Activated naive CD8-positive, alpha-beta T cell treated with anti-CD3 and anti-CD28 coated beads, Interleukin-2, amount 10 ng/mL, durations not matched to agents 7 days and 5 days (primary cell): ENCODE results near the gene PCLO. TPM values are rescaled to one million over a fixed set of nuclear protein-coding genes. Genes with fewer than 3 reads are reported as not detected.
"Not testable (repeated sequence)": the region's sequence is repeated elsewhere in the genome, so short reads cannot be mapped to it uniquely, and the experiment has no call there.

ENCODE experiments used
- ATAC-seq: fragments of 150-1000 bp; cut with Tn5 transposase; one replicate; pipeline ENCODE4 v1.10.0; 2021; ENCODE audit warnings: low read depth, moderate library complexity
- POLR2A ChIA-PET: fragments of 350-600 bp; sonication (Branson Sonifier 250); formaldehyde crosslinking; loops from one replicate; lab custom pipeline; 2021; ENCODE audit warnings: antibody characterized with exemption; lab: Charles Lee
- DNase-seq: peaks from one replicate; pipeline ENCODE4 v3.0.0; 2021
- H3K27ac Mint-ChIP-seq: one replicate; pipeline ENCODE4 v1.8.0; 2022; ENCODE audit warnings: mild to moderate bottlenecking, mixed read lengths
- H3K27me3 Mint-ChIP-seq: one replicate; pipeline ENCODE4 v1.8.0; 2022; ENCODE audit warnings: mild to moderate bottlenecking, moderate library complexity, mixed read lengths
- H3K36me3 Mint-ChIP-seq: one replicate; pipeline ENCODE4 v1.8.0; 2021; ENCODE audit warnings: mild to moderate bottlenecking, mixed read lengths
- H3K4me1 Mint-ChIP-seq: one replicate; pipeline ENCODE4 v1.8.0; 2021; ENCODE audit warnings: mixed read lengths
- H3K4me3 Mint-ChIP-seq: one replicate; pipeline ENCODE4 v1.8.0; 2022; ENCODE audit warnings: mild to moderate bottlenecking, moderate library complexity, mixed read lengths
- H3K9me3 Mint-ChIP-seq: one replicate; pipeline ENCODE4 v1.8.0; 2021; ENCODE audit warnings: mixed read lengths
- total RNA-seq, 2 experiments: library from RNA; stranded (reverse); gene quantifications; one replicate each; pipeline ENCODE4 v1.2.3, GENCODE V29; 2021

Gene PCLO
- total RNA-seq, 2 experiments from 2014 or later, result not detected

- DNase-seq (no peak), ATAC-seq (no peak)
- Mint-ChIP-seq H3K4me3 (no peak overlapping the region), H3K27ac (no peak overlapping the region), H3K9me3 (no peaks in the 10 kb centered on the region), H3K27me3 (no peaks in the 10 kb centered on the region), H3K4me1 (no peaks in the 10 kb centered on the region), H3K36me3 (no peaks in the 10 kb centered on the region)
- POLR2A ChIA-PET, result no interaction called here
Observed at GRCh38 chr7:82729172-82730030, 433.3 kb downstream of the PCLO start.

DNA sequence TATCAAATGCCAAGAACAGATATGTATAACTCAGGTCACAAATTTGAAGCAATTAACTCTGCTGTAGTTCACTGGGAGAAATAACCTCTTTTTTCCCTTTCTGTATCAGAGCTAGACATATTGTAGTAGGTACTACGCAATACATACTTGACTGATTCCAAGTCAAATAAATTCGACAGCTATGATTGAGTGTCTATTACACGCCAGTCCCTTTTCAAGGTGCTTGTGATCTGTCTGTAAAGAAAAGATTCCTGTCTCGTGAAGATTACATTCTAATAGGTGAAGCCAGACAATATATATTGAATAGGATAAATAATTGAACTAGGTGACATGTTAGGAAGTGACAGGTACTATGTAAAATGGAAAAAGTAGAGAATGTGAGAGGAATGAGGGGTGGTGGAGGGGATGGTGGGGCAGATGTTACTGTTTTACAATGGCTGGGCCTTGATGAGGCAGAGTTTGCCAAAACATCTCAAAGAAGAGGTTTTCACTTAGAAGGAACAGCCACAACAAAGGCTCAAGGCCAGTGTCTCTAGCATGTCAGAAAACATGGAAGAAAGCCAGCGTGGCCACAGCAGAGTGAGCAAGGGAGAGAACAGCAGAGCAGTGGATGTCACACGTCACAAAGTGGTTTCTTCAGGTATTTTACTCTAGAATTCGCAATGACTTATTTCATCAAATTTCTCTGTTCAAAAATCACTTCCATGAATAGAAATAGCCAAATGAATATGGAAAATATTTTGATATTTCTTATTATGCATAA, 436.5 kb downstream of the PCLO start:
- no peak overlapping the region for H3K27ac Mint-ChIP-seq
- H3K4me1 Mint-ChIP-seq, result no peaks in the 10 kb centered on the region
- no peak for ATAC-seq
- no peaks in the 10 kb centered on the region for H3K36me3 Mint-ChIP-seq
- H3K27me3 Mint-ChIP-seq, result no peaks in the 10 kb centered on the region
- H3K9me3 Mint-ChIP-seq, result no peaks in the 10 kb centered on the region
- H3K4me3 Mint-ChIP-seq, result no peak overlapping the region
- DNase-seq, result no peak
- POLR2A ChIA-PET, result no interaction called here

DNA sequence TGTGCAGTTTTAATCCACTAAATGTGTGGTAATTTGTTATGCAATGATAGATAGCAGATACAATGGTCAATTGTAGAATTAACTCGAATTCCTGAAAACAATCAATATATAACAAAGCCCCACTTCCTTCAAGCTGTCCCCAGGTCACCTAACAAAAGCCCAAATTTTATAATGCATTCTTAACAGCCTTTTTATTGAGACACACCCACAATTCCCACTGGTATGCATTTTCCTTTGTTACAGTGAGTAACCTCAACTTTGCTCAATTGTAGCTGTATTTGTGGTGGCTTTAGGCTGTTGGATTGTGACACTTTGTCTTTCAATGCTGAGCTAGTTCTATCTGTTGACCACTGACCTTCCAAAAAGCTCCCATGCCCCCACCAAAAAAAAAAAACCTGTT, 439.3 kb downstream of the PCLO start:
- H3K27me3 Mint-ChIP-seq, result no peaks in the 10 kb centered on the region
- H3K9me3 Mint-ChIP-seq, result no peaks in the 10 kb centered on the region
- H3K36me3 Mint-ChIP-seq, result no peaks in the 10 kb centered on the region
- POLR2A ChIA-PET, result no interaction called here
- H3K4me1 Mint-ChIP-seq, result no peaks in the 10 kb centered on the region
- ATAC-seq (no peak), DNase-seq (no peak)
- no peak overlapping the region for H3K4me3 Mint-ChIP-seq
- H3K27ac Mint-ChIP-seq, result no peak overlapping the region

GRCh38 chr7:82722946-82723345, 439.7 kb downstream of the PCLO start:
- Mint-ChIP-seq H3K36me3 (no peaks in the 10 kb centered on the region), H3K27ac (no peak overlapping the region), H3K4me1 (no peaks in the 10 kb centered on the region), H3K9me3 (no peaks in the 10 kb centered on the region), H3K4me3 (no peak overlapping the region), H3K27me3 (no peaks in the 10 kb centered on the region)
- ATAC-seq, result no peak
- DNase-seq, result no peak
- POLR2A ChIA-PET, result no interaction called here

- H3K4me3 Mint-ChIP-seq, result no peak overlapping the region
- POLR2A ChIA-PET, result no interaction called here
- no peaks in the 10 kb centered on the region for H3K9me3 Mint-ChIP-seq
- H3K27me3 Mint-ChIP-seq, result no peaks in the 10 kb centered on the region
- H3K4me1 Mint-ChIP-seq, result no peaks in the 10 kb centered on the region
- no peak for ATAC-seq
- DNase-seq, result no peak
- no peaks in the 10 kb centered on the region for H3K36me3 Mint-ChIP-seq
- no peak overlapping the region for H3K27ac Mint-ChIP-seq
Observed at GRCh38 chr7:82715344-82715743, 447.3 kb downstream of the PCLO start.

GRCh38 chr7:82714883-82715282, 447.8 kb downstream of the PCLO start:
- POLR2A ChIA-PET, result no interaction called here
- Mint-ChIP-seq H3K4me3 (no peak overlapping the region), H3K27ac (no peak overlapping the region), H3K4me1 (no peaks in the 10 kb centered on the region), H3K27me3 (no peaks in the 10 kb centered on the region), H3K36me3 (no peaks in the 10 kb centered on the region), H3K9me3 (no peaks in the 10 kb centered on the region)
- no peak for ATAC-seq
- no peak for DNase-seq

DNA sequence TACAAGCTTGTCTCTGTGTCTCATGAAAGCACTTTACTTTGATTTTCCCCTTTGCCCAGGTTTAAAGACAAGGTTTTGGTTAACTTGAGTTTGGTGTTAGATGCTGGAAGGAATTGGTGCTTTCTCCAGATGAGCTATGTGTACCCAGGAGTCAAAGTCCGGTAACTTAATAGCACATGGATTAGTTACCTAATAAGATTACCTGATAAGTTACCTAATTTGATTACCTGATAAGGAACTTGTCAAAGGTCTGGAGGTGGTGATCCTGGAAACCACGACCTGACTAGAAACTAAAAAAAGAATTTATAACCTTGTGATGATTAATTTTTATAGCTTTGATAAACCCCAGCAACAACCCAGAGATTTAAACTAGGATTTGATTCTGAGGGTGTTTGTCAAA, 449.2 kb downstream of the PCLO start:
- DNase-seq (no peak), ATAC-seq (no peak)
- POLR2A ChIA-PET, result no interaction called here
- no peaks in the 10 kb centered on the region for H3K27me3 Mint-ChIP-seq
- no peak overlapping the region for H3K27ac Mint-ChIP-seq
- H3K4me3 Mint-ChIP-seq, result no peak overlapping the region
- H3K4me1 Mint-ChIP-seq, result no peaks in the 10 kb centered on the region
- no peaks in the 10 kb centered on the region for H3K9me3 Mint-ChIP-seq
- H3K36me3 Mint-ChIP-seq, result no peaks in the 10 kb centered on the region

- H3K36me3 Mint-ChIP-seq, ATAC-seq, DNase-seq, POLR2A ChIA-PET, H3K9me3 Mint-ChIP-seq, H3K4me1 Mint-ChIP-seq, H3K27me3 Mint-ChIP-seq, H3K27ac Mint-ChIP-seq, H3K4me3 Mint-ChIP-seq: not testable (repeated sequence)
Observed at GRCh38 chr7:82706344-82706743, 456.3 kb downstream of the PCLO start.

DNA sequence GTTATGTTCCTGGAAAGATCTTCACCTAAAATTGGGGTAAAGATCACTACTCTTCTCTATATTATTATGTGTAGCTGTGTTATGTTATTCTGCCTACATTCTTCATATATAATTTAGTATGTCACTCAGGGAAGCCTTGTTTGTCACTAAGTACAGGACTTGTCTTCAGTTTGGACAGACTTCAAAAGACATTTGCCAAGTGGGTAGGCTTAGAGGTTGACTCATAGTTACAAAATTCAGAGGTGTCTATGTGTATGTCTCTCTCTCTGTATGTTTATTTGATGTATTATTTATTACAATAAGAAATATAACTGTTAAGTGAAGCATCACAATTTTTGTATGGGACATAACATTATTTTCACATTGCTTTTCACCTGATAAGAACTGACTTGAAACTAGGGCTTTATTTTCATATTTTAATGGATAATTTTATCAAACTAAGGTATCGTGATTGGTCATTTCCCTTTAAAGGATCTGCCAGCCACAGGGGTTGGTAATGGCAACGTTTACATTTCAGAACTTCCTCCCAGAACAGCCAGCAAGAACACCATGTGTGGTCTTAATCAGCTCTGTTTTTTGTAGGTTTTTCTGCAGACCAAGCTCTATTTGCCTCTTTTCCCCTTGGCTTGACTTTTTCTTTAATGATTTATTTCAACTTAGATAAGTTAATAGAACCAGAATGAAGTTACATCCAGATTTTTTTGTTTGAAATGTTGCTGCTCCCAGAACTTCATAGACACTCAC, 457.0 kb downstream of the PCLO start:
- DNase-seq (no peak), ATAC-seq (no peak)
- Mint-ChIP-seq H3K4me1 (no peaks in the 10 kb centered on the region), H3K27me3 (peaks cover 3% of the 10 kb centered on the region), H3K27ac (no peak overlapping the region), H3K9me3 (no peaks in the 10 kb centered on the region), H3K36me3 (no peaks in the 10 kb centered on the region), H3K4me3 (no peak overlapping the region)
- POLR2A ChIA-PET, result no interaction called here

DNA sequence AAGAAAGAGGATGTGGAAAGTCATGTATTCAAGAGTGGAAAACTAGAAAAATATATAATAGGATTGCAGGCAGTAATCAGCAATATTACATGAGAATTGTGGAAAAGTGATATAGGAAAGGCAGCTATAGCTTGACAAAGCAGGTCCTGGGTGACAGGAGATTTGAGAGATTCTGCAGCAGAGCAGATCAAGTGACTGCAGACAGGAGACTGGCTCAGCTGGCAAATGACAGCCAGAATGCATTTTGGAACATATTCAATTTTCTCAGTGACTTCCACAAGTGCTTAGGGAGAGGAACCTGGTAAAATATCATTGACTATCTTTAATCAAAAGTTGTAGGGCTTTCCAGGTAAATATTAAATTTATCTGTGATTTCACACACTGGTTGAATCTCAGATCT, 458.6 kb downstream of the PCLO start:
- POLR2A ChIA-PET, result no interaction called here
- Mint-ChIP-seq H3K36me3 (no peaks in the 10 kb centered on the region), H3K4me3 (no peak overlapping the region), H3K4me1 (no peaks in the 10 kb centered on the region), H3K27ac (no peak overlapping the region), H3K9me3 (no peaks in the 10 kb centered on the region), H3K27me3 (peaks cover 3% of the 10 kb centered on the region)
- DNase-seq, result no peak
- ATAC-seq, result no peak
